ENCODE data around the gene OBSCN. TPM values are rescaled to one million over a fixed set of nuclear protein-coding genes. Genes with fewer than 3 reads are reported as not detected.
"Not testable (repeated sequence)": the region's sequence is repeated elsewhere in the genome, so short reads cannot be mapped to it uniquely, and the experiment has no call there.

The OBSCN gene
- total and polyA plus RNA-seq, 11 donors, result 155 to 524 (median 354) TPM

- intact Hi-C loops (cut with DNase I), result loop anchor here in 1 of 10 donors (2.0 kb wide), 1 partner anchor 58 kb away; no protein-coding TSS in a partner anchor
- TF ChIP-seq CTCF (IDR thresholded peaks at IDR 0.05), result no peak
- no peak for TF ChIP-seq POLR2A (IDR thresholded peaks at IDR 0.05)
- Histone ChIP-seq H3K9me3 (peaks cover 0 to 51% (median 18%) of the 10 kb centered on the region in 12 donors), H3K4me1 (peaks cover 0 to 20% (median 0%) of the 10 kb centered on the region in 12 donors), H3K27ac (no peak overlapping the region), H3K27me3 (no peaks in the 10 kb centered on the region), H3K4me3 (no peak overlapping the region), H3K36me3 (peaks cover 0 to 98% (median 60%) of the 10 kb centered on the region in 9 donors)
- DNase-seq (no peak), ATAC-seq (peak in 1 of 4 donors; percentile 10)
- 85 to 100% (median 94%) methylated on average over 2 of the region's 2 CpGs for WGBS, 4 donors
Observed at GRCh38 chr1:228241259-228241658, 33.4 kb downstream of the OBSCN start.

- ATAC-seq, result no peak
- peaks cover 0 to 98% (median 71%) of the 10 kb centered on the region in 9 donors for H3K36me3 ChIP-seq
Observed at GRCh38 chr1:228242409-228242808, 34.6 kb downstream of the OBSCN start.

GRCh38 chr1:228243093-228243492 is 35.2 kb downstream of the OBSCN start:
- DNase-seq (no peak), ATAC-seq (no peak)
- no peak overlapping the region for H3K4me3 ChIP-seq
- H3K36me3 ChIP-seq, result peaks cover 0 to 98% (median 78%) of the 10 kb centered on the region in 9 donors
- H3K27me3 ChIP-seq, result no peaks in the 10 kb centered on the region
- no peak overlapping the region for H3K27ac ChIP-seq
- TF ChIP-seq CTCF (IDR thresholded peaks at IDR 0.05) (no peak), POLR2A (IDR thresholded peaks at IDR 0.05) (no peak)
- intact Hi-C loops (cut with DNase I), result no loop called here
- 90 to 97% (median 92%) methylated on average over 7 of the region's 7 CpGs for WGBS, 4 donors
- peaks cover 0 to 56% (median 18%) of the 10 kb centered on the region in 12 donors for H3K9me3 ChIP-seq
- peaks cover 0 to 13% (median 0%) of the 10 kb centered on the region in 12 donors for H3K4me1 ChIP-seq

More at GRCh38 chr1:228242409-228242808, 34.6 kb downstream of the OBSCN start:
- H3K9me3 ChIP-seq, result peaks cover 0 to 56% (median 18%) of the 10 kb centered on the region in 12 donors
- DNase-seq, result no peak
- peaks cover 0 to 18% (median 0%) of the 10 kb centered on the region in 12 donors for H3K4me1 ChIP-seq
- no peak overlapping the region for H3K4me3 ChIP-seq
- H3K27me3 ChIP-seq, result no peaks in the 10 kb centered on the region
- intact Hi-C loops (cut with DNase I), result no loop called here
- TF ChIP-seq POLR2A (IDR thresholded peaks at IDR 0.05) (no peak), CTCF (IDR thresholded peaks at IDR 0.05) (no peak)
- H3K27ac ChIP-seq, result no peak overlapping the region

GRCh38 chr1:228243989-228244388 is 36.1 kb downstream of the OBSCN start:
- H3K4me1 ChIP-seq; intact Hi-C loops (cut with DNase I); H3K27ac ChIP-seq; H3K4me3 ChIP-seq; DNase-seq; H3K27me3 ChIP-seq; ATAC-seq: not testable (repeated sequence)
- H3K9me3 ChIP-seq, result peaks cover 0 to 56% (median 18%) of the 10 kb centered on the region in 12 donors
- H3K36me3 ChIP-seq, result peaks cover 0 to 98% (median 78%) of the 10 kb centered on the region in 9 donors
- 72 to 91% (median 84%) methylated on average over 5 of the region's 5 CpGs for WGBS, 4 donors

GRCh38 chr1:228245111-228245510 is 37.3 kb downstream of the OBSCN start:
- WGBS, 4 donors, result 83 to 90% (median 89%) methylated on average over 3 of the region's 3 CpGs
- Histone ChIP-seq H3K27me3 (no peaks in the 10 kb centered on the region), H3K4me3 (no peak overlapping the region), H3K4me1 (no peaks in the 10 kb centered on the region), H3K36me3 (peaks cover 0 to 100% (median 79%) of the 10 kb centered on the region in 9 donors), H3K27ac (no peak overlapping the region), H3K9me3 (peaks cover 0 to 56% (median 18%) of the 10 kb centered on the region in 12 donors)
- no peak for ATAC-seq
- intact Hi-C loops (cut with DNase I), result no loop called here
- TF ChIP-seq CTCF (IDR thresholded peaks at IDR 0.05) (no peak), POLR2A (IDR thresholded peaks at IDR 0.05) (no peak)
- DNase-seq, result no peak

All from heart left ventricle (tissue), 16 donors.